Hair follicular keratinocyte (primary cell): ENCODE measurements around the gene RELT. TPM values are rescaled to one million over a fixed set of nuclear protein-coding genes. Genes with fewer than 3 reads are reported as not detected.

Experiments
- total RNA-seq: library from RNA; depleted of rRNA; stranded (reverse); fragments of >200 nt; gene quantifications from 2 replicates; pipeline ENCODE4 v1.2.3, GENCODE V29; 2015

RELT gene, protein sequence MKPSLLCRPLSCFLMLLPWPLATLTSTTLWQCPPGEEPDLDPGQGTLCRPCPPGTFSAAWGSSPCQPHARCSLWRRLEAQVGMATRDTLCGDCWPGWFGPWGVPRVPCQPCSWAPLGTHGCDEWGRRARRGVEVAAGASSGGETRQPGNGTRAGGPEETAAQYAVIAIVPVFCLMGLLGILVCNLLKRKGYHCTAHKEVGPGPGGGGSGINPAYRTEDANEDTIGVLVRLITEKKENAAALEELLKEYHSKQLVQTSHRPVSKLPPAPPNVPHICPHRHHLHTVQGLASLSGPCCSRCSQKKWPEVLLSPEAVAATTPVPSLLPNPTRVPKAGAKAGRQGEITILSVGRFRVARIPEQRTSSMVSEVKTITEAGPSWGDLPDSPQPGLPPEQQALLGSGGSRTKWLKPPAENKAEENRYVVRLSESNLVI
- total RNA-seq = 9.0 and 10.5 TPM in 2 replicates

DNA sequence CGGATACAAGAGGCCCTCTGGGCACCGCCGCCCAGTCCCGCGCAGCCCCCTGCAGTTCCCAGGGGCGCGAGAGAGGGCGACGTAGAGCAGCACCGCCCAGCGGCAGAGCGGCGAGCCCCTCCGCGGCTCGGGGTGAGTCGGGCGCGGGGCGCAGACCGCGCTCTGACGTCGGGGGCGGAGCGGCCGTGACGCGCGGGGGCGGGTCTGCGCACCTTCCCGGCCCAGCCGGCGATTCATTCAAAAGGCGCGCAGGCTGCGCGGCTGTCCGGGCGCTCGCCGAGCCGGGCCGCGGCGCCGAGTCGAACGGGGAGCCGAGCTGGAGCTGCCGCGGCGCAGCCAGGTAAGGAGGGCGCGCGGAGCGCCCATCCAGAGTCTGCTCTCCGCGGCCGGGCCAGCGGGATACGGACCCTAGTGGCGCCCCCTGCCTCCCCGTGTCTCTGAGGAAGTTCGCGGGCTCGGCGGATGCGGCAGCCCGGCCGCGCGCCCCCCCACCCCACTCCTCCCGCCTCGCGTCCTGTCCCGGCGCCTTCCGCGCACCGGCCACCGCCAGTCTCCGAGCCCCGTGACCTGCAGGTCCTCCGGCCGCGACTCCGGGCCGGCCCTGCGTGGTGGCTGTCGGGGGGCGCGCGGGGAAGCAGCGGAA, at the start of gene RELT:
Gene RELT (plus strand): TSS at position 240 of the 643 bp plus-strand sequence. CDS start 12,738 bp downstream, outside the sequence.

Other genes starting within 250 kb of the RELT start
- 4.9 and 7.8 TPM in 2 replicates for gene FCHSD2, start 234.1 kb upstream of the RELT start, total RNA-seq
- gene P2RY2, start 158.1 kb upstream of the RELT start, total RNA-seq = 7.2 and 13.2 TPM in 2 replicates
- 0.31 TPM in 1 of 2 replicates, not detected in the other for gene P2RY6, start 104.1 kb upstream of the RELT start, total RNA-seq
- gene ARHGEF17, start 68.1 kb upstream of the RELT start, total RNA-seq = 7.0 and 8.4 TPM in 2 replicates
- gene FAM168A, start 221.7 kb downstream of the RELT start, total RNA-seq = 9.6 and 14.1 TPM in 2 replicates